ENCODE data around the gene DHTKD1. TPM values are rescaled to one million over a fixed set of nuclear protein-coding genes. Genes with fewer than 3 reads are reported as not detected.

The DHTKD1 gene
- total and polyA plus RNA-seq, 9 donors = 10.3 to 33.2 (median 26.4) TPM

DNA sequence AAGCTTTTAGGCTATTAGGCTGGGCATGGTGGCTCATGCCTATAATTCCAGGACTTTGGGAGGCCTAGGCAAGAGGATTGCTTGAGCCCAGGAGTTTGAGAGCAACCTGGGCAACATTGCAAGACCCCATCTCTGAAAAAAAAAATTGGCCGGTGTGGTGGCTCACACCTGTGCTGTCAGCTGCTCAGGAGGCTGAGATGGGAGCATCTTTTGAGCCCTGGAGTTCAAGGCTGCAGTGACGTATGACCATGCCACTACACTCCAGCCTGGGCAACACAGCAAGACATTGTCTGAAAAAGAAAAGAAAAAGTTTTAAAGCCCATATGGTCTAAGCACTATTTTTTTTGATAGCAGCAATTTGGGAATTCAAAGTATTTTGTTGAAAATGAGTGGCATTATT is 44.9 kb downstream of the DHTKD1 start:
- intact Hi-C loops (cut with DNase I) = no loop called here
- Histone ChIP-seq H3K4me3 (no peak overlapping the region), H3K27me3 (no peaks in the 10 kb centered on the region), H3K36me3 (no peaks in the 10 kb centered on the region), H3K27ac (no peak overlapping the region), H3K9me3 (no peaks in the 10 kb centered on the region), H3K4me1 (ENCODE audit: insufficient read depth) (no peaks in the 10 kb centered on the region)
- 84 to 96% (median 95%) methylated on average over 2 of the region's 2 CpGs for WGBS, 3 donors
- TF ChIP-seq EP300 (IDR thresholded peaks at IDR 0.05) = no peak
- no peak for TF ChIP-seq CTCF (IDR thresholded peaks at IDR 0.05)
- no peak for TF ChIP-seq POLR2A (IDR thresholded peaks at IDR 0.05)
- DNase-seq = no peak

DNA sequence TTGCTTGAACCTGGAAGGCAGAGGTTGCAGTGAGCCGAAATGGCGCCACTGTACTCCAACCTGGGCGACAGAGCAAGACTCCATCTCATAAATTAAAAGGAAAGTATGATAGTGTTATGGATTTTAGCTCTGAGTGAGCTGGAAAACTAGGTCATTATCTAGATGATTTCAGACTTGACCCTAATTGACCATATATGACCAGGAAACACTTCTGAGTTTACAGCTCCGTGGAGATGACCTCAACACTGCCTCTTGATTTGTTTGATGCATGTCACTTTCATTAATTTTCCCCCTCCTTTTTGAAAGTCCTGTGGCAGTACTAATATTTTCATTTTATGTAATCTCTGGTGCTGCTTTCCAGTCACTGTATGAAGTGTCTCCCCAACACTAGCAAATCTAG is 52.9 kb downstream of the DHTKD1 start:
- Histone ChIP-seq H3K4me3 (no peak overlapping the region), H3K4me1 (ENCODE audit: insufficient read depth) (no peaks in the 10 kb centered on the region), H3K9me3 (no peaks in the 10 kb centered on the region), H3K27ac (no peak overlapping the region), H3K27me3 (no peaks in the 10 kb centered on the region), H3K36me3 (no peaks in the 10 kb centered on the region)
- TF ChIP-seq EP300 (IDR thresholded peaks at IDR 0.05) (no peak), POLR2A (IDR thresholded peaks at IDR 0.05) (no peak), CTCF (IDR thresholded peaks at IDR 0.05) (no peak)
- DNase-seq = no peak
- intact Hi-C loops (cut with DNase I) = no loop called here
- 87 to 92% (median 92%) methylated on average over 4 of the region's 4 CpGs for WGBS, 3 donors

- WGBS, 3 donors = 0 to 1% (median 1%) methylated on average over 63 to 108 of the region's 108 CpGs
- H3K4me3 ChIP-seq = peak within 1 kb of the TSS; percentile 65
- no peaks in the 10 kb centered on the region for H3K27me3 ChIP-seq
- no peaks in the 10 kb centered on the region for H3K9me3 ChIP-seq
- H3K4me1 ChIP-seq (ENCODE audit: insufficient read depth) = no peaks in the 10 kb centered on the region
- peak; percentile 94 to 98 (median 98) for DNase-seq
- peak within 1 kb of the TSS; percentile 59 to 78 for H3K27ac ChIP-seq
- no peaks in the 10 kb centered on the region for H3K36me3 ChIP-seq
- intact Hi-C loops (cut with DNase I) = loop anchor here in 1 of 4 donors (5.0 kb wide), 1 partner anchor 87 kb away; the partner anchor contains the start of gene UPF2
- no peak for TF ChIP-seq CTCF (IDR thresholded peaks at IDR 0.05)
- peak; percentile 33 for TF ChIP-seq POLR2A (IDR thresholded peaks at IDR 0.05)
These were observed 60.7 kb downstream of the DHTKD1 start, which contains the start of gene SEC61A2 for GRCh38 chr10:12129222-12130111. SEC61A2 (plus strand) TSS chr10:12129677; CDS start chr10:12129788, 111 bp downstream.

GRCh38 chr10:12130237-12130872 is 61.6 kb downstream of the DHTKD1 start:
- Histone ChIP-seq H3K4me1 (ENCODE audit: insufficient read depth) (no peaks in the 10 kb centered on the region), H3K36me3 (no peaks in the 10 kb centered on the region), H3K4me3 (peak overlapping the region; percentile 65), H3K9me3 (no peaks in the 10 kb centered on the region), H3K27ac (no peak overlapping the region), H3K27me3 (no peaks in the 10 kb centered on the region)
- TF ChIP-seq EP300 (IDR thresholded peaks at IDR 0.05) = no peak
- no peak for TF ChIP-seq POLR2A (IDR thresholded peaks at IDR 0.05)
- peak in 1 of 3 donors; percentile 13 for TF ChIP-seq CTCF (IDR thresholded peaks at IDR 0.05)
- intact Hi-C loops (cut with DNase I) = no loop called here
- peak in 1 of 5 donors; percentile 13 for DNase-seq
- 28 to 30% (median 28%) methylated on average over 11 of the region's 11 CpGs for WGBS, 3 donors

All from ovary (tissue), 9 donors.